ENCODE data around the gene SIGLEC8. TPM values are rescaled to one million over a fixed set of nuclear protein-coding genes. Genes with fewer than 3 reads are reported as not detected.

SIGLEC8 gene
- total and polyA plus RNA-seq, 9 of the 15 experiments (the other 6 are each of a cell fraction or from before 2014, with no cell fraction given): 0.04 to 0.65 (median 0.39) TPM

GRCh38 chr19:51476164-51476563 lies 17.9 kb upstream of the SIGLEC8 start:
- WGBS (ENCODE audit: insufficient coverage, low coverage, missing lambda C conversion rate): 87% methylated on average over 3 of the region's 3 CpGs
- no TSS peak for BruUV-seq (replicated peaks)
- CTCF ChIA-PET (ENCODE audit: low intra/inter-chr PET ratio): interaction anchor here (0.6 kb wide), 1 partner anchor 295 kb away, joined by 3 read pairs; no protein-coding TSS in a partner anchor
- peaks cover 26 to 27% of the 10 kb centered on the region in 2 experiments for H3K4me1 ChIP-seq (replicated peaks in 1 of 2; ENCODE audit: control insufficient read depth in 2 of 2, insufficient read depth in 2 of 2, low read length in 2 of 2)
- H3K9me3 ChIP-seq (replicated peaks; ENCODE audit: control insufficient read depth, insufficient read depth, low read depth, low read length): peaks cover 2% of the 10 kb centered on the region; the same call in 1 of the 2 replicates
- no peak overlapping the region for H3K4me2 ChIP-seq (ENCODE audit: insufficient read depth, low read length)
- H2AFZ ChIP-seq (ENCODE audit: low read depth, low read length): no peak overlapping the region
- H3K36me3 ChIP-seq (ENCODE audit: control insufficient read depth, insufficient read depth, low read length): peaks cover 28% of the 10 kb centered on the region
- no peaks in the 10 kb centered on the region for H3K9me1 ChIP-seq (ENCODE audit: control insufficient read depth, insufficient read depth, low read length)
- H3K79me2 ChIP-seq (ENCODE audit: control insufficient read depth, insufficient read depth, low read length): peaks cover 22% of the 10 kb centered on the region
- POLR2A ChIA-PET: no interaction called here
- H4K20me1 ChIP-seq (replicated peaks; ENCODE audit: control insufficient read depth, insufficient read depth, low read length): no peaks in the 10 kb centered on the region
- no peak overlapping the region for H3K27ac ChIP-seq (ENCODE audit: extremely low read depth, low read depth, low read length)
- DNase-seq (ENCODE audit: extremely low read depth in 1 of 4, low spot score in 3 of 4) (no peak), ATAC-seq (no peak), FAIRE-seq (no peak)
- intact Hi-C loops (cut with micrococcal nuclease): no loop called here
- no peaks in the 10 kb centered on the region for H3K27me3 ChIP-seq (ENCODE audit: control insufficient read depth in 2 of 2, insufficient read depth in 2 of 2, low read length in 2 of 2)
- H3K9ac ChIP-seq (ENCODE audit: insufficient read depth in 1 of 2, low read depth in 2 of 2, low read length in 2 of 2): no peak overlapping the region
- no peak for TF ChIP-seq NR0B1 (IDR thresholded peaks at IDR 0.05; ENCODE audit: partially characterized antibody)
- 0 out of 2 replicates have a peak, but pooled peaks have one; percentile 28 for TF ChIP-seq POLR2A (conservative IDR thresholded peaks at IDR 0.05)
- peak; percentile 99 for TF ChIP-seq ZNF146 (CRISPR knock-in tag; IDR thresholded peaks at IDR 0.05; ENCODE audit: unreplicated experiment)
- TF ChIP-seq SMARCA5 (IDR thresholded peaks at IDR 0.05): peak; percentile 46; the same call in 1 of the 2 replicates
- peak; percentile 89 for TF ChIP-seq BCOR (IDR thresholded peaks at IDR 0.05)
- TF ChIP-seq RBM25 (IDR thresholded peaks at IDR 0.05; ENCODE audit: low read depth, low read length, severe bottlenecking): peak; percentile 85
- no peak for TF ChIP-seq TCF3 (CRISPR knock-in tag; IDR thresholded peaks at IDR 0.05)
- TF ChIP-seq KDM1A (IDR thresholded peaks at IDR 0.05): peak; percentile 35 to 42; a peak in 2 of 4 replicates
- in situ Hi-C loops (cut with MboI): loop anchor here (10.0 kb wide), 2 partner anchors 89 to 179 kb away; no protein-coding TSS in a partner anchor
- H3K4me3 ChIP-seq: no peak overlapping the region

All from K562 (cell line).